ENCODE data around the gene PTPRD. TPM values are rescaled to one million over a fixed set of nuclear protein-coding genes. Genes with fewer than 3 reads are reported as not detected.
"Not testable (repeated sequence)": the region's sequence is repeated elsewhere in the genome, so short reads cannot be mapped to it uniquely, and the experiment has no call there.

Gene PTPRD
- total RNA-seq, 2 donors from 2014 or later, result 19.6 to 101 TPM

DNA sequence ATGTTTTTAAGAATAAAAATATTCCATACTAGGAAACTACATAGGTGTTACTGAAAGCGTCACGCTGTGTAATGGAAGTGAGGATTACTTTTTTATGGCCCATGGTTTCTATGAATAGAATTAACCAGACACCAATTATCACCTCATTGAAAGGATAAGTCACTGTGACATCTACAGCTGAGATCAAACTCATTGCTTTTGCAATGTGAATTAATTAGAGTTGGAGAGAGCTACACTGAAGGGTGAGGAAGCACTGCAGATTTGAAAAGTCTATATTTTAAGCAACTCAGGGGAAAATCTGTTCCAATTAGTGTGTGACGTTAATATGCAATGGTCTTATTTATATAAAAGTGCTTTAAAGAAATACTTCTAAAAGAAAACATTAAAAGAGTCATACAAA, 1513.2 kb downstream of the PTPRD start:
- Histone ChIP-seq H3K4me1 (ENCODE audit: control insufficient read depth in 1 of 2, low read depth in 2 of 2) (no peaks in the 10 kb centered on the region), H3K36me3 (no peaks in the 10 kb centered on the region), H3K9me3 (no peaks in the 10 kb centered on the region), H3K27ac (no peak overlapping the region), H3K27me3 (replicated peaks; ENCODE audit: insufficient read depth) (no peaks in the 10 kb centered on the region), H3K4me3 (no peak overlapping the region)
- ATAC-seq (ENCODE audit: insufficient number of reproducible peaks, low FRiP score, low read depth), result no peak
- TF ChIP-seq, protein P1, sequence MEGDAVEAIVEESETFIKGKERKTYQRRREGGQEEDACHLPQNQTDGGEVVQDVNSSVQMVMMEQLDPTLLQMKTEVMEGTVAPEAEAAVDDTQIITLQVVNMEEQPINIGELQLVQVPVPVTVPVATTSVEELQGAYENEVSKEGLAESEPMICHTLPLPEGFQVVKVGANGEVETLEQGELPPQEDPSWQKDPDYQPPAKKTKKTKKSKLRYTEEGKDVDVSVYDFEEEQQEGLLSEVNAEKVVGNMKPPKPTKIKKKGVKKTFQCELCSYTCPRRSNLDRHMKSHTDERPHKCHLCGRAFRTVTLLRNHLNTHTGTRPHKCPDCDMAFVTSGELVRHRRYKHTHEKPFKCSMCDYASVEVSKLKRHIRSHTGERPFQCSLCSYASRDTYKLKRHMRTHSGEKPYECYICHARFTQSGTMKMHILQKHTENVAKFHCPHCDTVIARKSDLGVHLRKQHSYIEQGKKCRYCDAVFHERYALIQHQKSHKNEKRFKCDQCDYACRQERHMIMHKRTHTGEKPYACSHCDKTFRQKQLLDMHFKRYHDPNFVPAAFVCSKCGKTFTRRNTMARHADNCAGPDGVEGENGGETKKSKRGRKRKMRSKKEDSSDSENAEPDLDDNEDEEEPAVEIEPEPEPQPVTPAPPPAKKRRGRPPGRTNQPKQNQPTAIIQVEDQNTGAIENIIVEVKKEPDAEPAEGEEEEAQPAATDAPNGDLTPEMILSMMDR (IDR thresholded peaks at IDR 0.05), result no peak
- no peak for DNase-seq (ENCODE audit: low spot score)

DNA sequence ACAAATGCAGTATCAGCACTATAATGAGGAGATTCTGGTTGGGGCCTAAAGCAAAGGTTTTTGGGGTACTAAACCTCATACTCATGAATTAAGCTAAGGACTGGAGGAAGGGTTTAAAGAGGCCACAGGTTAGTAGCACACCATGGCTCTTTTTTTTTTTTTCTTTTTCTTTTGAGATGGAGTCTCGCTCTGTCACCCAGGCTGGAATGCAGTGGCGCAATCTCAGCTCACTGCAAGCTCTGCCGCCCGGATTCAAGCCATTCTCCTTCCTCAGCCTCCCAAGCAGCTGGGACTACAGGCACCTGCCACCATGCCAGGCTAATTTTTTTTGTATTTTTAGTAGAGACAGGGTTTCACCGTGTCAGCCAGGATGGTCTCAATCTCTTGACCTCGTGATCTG, 1515.5 kb downstream of the PTPRD start:
- not testable (repeated sequence) for H3K4me1 ChIP-seq (ENCODE audit: control insufficient read depth in 1 of 2, low read depth in 2 of 2); H3K27ac ChIP-seq; H3K4me3 ChIP-seq; DNase-seq (ENCODE audit: low spot score); H3K36me3 ChIP-seq; H3K27me3 ChIP-seq (replicated peaks; ENCODE audit: insufficient read depth); H3K9me3 ChIP-seq; ATAC-seq (ENCODE audit: insufficient number of reproducible peaks, low FRiP score, low read depth)

DNA sequence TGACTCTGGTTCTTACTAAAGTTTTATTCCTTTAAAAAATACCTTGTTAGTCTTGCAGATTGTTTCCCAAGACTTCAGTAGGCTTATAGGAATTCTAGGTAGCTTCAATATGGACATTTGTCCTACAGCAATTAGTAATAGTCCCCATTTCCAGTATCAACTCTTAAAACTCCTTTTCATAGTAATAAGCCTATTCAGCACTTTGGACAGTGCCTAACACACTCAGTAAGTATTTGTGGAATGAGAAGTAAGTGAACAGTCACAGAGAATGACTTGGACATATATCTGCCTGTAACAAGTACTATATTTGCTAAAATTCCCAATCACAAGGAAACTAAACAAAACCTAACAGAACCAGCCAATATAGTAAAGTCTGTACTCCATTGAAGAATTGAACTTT, 1521.4 kb downstream of the PTPRD start:
- Histone ChIP-seq H3K36me3 (no peaks in the 10 kb centered on the region), H3K27ac (no peak overlapping the region), H3K4me1 (ENCODE audit: control insufficient read depth in 1 of 2, low read depth in 2 of 2) (no peaks in the 10 kb centered on the region), H3K4me3 (no peak overlapping the region), H3K9me3 (no peaks in the 10 kb centered on the region), H3K27me3 (replicated peaks; ENCODE audit: insufficient read depth) (no peaks in the 10 kb centered on the region)
- TF ChIP-seq, protein P1 (IDR thresholded peaks at IDR 0.05), result no peak
- ATAC-seq (ENCODE audit: insufficient number of reproducible peaks, low FRiP score, low read depth), result no peak
- DNase-seq (ENCODE audit: low spot score), result no peak

DNA sequence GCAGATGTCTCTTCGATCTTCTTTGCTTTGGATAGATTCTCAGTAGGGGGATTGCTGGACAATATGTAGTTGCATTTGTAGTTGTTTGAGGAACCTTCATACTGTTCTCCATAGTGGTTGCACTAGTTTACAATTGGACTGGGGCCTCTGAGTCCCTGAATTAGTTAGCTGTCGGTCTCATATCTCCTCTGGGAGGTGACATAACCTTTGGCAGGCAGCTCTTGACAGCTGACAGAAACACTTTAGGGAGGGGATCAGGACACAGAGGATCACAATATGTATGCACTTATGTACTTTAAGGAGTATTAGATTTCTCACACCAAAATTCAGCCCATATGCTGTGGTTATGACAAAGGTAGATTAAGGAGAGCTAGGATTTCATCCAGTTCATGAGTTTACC, 1533.3 kb downstream of the PTPRD start:
- ATAC-seq (ENCODE audit: insufficient number of reproducible peaks, low FRiP score, low read depth) (no peak), DNase-seq (ENCODE audit: low spot score) (no peak)
- TF ChIP-seq, protein P1 (IDR thresholded peaks at IDR 0.05), result no peak
- Histone ChIP-seq H3K36me3 (no peaks in the 10 kb centered on the region), H3K4me1 (ENCODE audit: control insufficient read depth in 1 of 2, low read depth in 2 of 2) (no peaks in the 10 kb centered on the region), H3K9me3 (no peaks in the 10 kb centered on the region), H3K27ac (no peak overlapping the region), H3K27me3 (replicated peaks; ENCODE audit: insufficient read depth) (no peaks in the 10 kb centered on the region), H3K4me3 (no peak overlapping the region)

DNA sequence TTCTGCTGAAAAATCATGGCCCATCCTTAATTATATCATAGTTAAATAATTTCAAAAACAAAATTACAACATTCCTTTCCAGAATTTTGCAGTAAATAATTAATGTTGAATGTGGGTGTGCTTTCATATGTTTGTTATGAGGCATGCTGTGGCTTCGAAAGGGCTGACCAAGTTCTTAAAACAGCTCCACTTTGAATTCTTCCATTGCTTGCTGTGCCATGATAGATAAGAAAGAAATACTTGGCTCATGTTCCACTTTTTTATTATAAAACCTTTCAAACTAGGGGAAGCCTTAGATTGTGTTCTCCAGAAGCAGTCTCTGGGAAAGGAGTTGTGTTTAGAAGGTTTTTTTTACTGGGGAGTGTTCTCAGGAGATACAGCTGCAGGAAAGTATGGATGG, 1534.5 kb downstream of the PTPRD start:
- DNase-seq (ENCODE audit: low spot score) (no peak), ATAC-seq (ENCODE audit: insufficient number of reproducible peaks, low FRiP score, low read depth) (no peak)
- TF ChIP-seq, protein P1 (IDR thresholded peaks at IDR 0.05), result no peak
- Histone ChIP-seq H3K27me3 (replicated peaks; ENCODE audit: insufficient read depth) (no peaks in the 10 kb centered on the region), H3K27ac (no peak overlapping the region), H3K4me1 (ENCODE audit: control insufficient read depth in 1 of 2, low read depth in 2 of 2) (no peaks in the 10 kb centered on the region), H3K9me3 (no peaks in the 10 kb centered on the region), H3K36me3 (no peaks in the 10 kb centered on the region), H3K4me3 (no peak overlapping the region)

DNA sequence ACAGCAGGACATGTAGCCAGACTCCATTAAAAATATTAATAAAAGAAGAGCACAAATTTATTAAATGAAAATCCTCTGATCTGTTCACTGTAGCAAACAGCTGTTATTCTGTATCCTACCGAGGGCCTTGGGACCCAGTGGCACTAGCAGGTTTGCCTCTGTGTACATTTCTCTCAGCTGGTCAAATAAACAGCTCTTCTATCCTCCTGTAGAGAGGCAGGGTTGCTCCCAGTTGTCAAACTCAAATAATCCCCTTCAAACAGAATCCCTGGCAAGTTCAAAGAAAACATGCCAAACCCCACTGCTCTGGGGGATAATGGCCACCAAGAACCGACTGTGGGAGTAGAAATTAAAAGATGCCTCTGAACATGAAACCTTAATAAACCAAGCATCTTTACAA, 1551.2 kb downstream of the PTPRD start:
- no peaks in the 10 kb centered on the region for H3K9me3 ChIP-seq
- ATAC-seq (ENCODE audit: insufficient number of reproducible peaks, low FRiP score, low read depth), result no peak
- TF ChIP-seq, protein P1 (IDR thresholded peaks at IDR 0.05), result no peak

More for the DNA sequence above, 1551.2 kb downstream of the PTPRD start:
- H3K27ac ChIP-seq, result no peak overlapping the region
- H3K36me3 ChIP-seq, result no peaks in the 10 kb centered on the region
- no peaks in the 10 kb centered on the region for H3K4me1 ChIP-seq (ENCODE audit: control insufficient read depth in 1 of 2, low read depth in 2 of 2)
- no peak overlapping the region for H3K4me3 ChIP-seq
- H3K27me3 ChIP-seq (replicated peaks; ENCODE audit: insufficient read depth), result no peaks in the 10 kb centered on the region
- DNase-seq (ENCODE audit: low spot score), result no peak
